NCI-H524 (cell line): ENCODE results near the gene CDH16.
"Not testable (repeated sequence)": the region's sequence is repeated elsewhere in the genome, so short reads cannot be mapped to it uniquely, and the experiment has no call there.

Experiments
- DNase-seq, 2 experiments: peaks; one replicate each; lab custom pipeline; 2025; lab: John Stamatoyannopoulos, UW

CDH16 gene

GRCh38 chr16:66910175-66910940 lies 8.3 kb downstream of the CDH16 start:
- no peak for DNase-seq

GRCh38 chr16:66908762-66909559 lies 9.7 kb downstream of the CDH16 start:
- no peak for DNase-seq

- DNase-seq: no peak
Measured at GRCh38 chr16:66908116-66908515, 10.6 kb downstream of the CDH16 start.

- DNase-seq: no peak
Measured at GRCh38 chr16:66906916-66907836, 11.5 kb downstream of the CDH16 start.

GRCh38 chr16:66905633-66906539 lies 12.8 kb downstream of the CDH16 start:
- peak; percentile 24 to 31 for DNase-seq

- no peak for DNase-seq
Measured at GRCh38 chr16:66904846-66905632, 13.6 kb downstream of the CDH16 start.

- DNase-seq: no peak
Measured at GRCh38 chr16:66904428-66904845, 14.2 kb downstream of the CDH16 start.

GRCh38 chr16:66903544-66904427 lies 14.9 kb downstream of the CDH16 start:
- DNase-seq: no peak

- peak; percentile 54 to 69 for DNase-seq
Measured at GRCh38 chr16:66902648-66903543, 15.8 kb downstream of the CDH16 start.

- DNase-seq: no peak
Measured at GRCh38 chr16:66901626-66902025, 17.1 kb downstream of the CDH16 start.

GRCh38 chr16:66900721-66901441 lies 17.8 kb downstream of the CDH16 start:
- peak; percentile 65 to 77 for DNase-seq

- peak; percentile 91 to 92 for DNase-seq
Measured at GRCh38 chr16:66899945-66900710, 18.6 kb downstream of the CDH16 start.

GRCh38 chr16:66899310-66899944 lies 19.3 kb downstream of the CDH16 start:
- no peak for DNase-seq

- DNase-seq: no peak
Measured at GRCh38 chr16:66898933-66899309, 19.8 kb downstream of the CDH16 start.

- DNase-seq: no peak
Measured at GRCh38 chr16:66898207-66898606, 20.5 kb downstream of the CDH16 start.

- not testable (repeated sequence) for DNase-seq
Measured at GRCh38 chr16:66896682-66897081, 22.0 kb downstream of the CDH16 start.
